Right lobe of liver (tissue), 6 donors: Measurements from ENCODE around the gene DEPDC5. TPM values are rescaled to one million over a fixed set of nuclear protein-coding genes. Genes with fewer than 3 reads are reported as not detected.

ENCODE experiments used
- ATAC-seq, 4 donors: fragments of 200-7000 bp; cut with Tn5 transposase; one replicate each; pipeline ENCODE4 v1.9.1; 2020; ENCODE audit warnings: mild to moderate bottlenecking in 4 of 4, moderate library complexity in 4 of 4
- DNase-seq, 3 donors: peaks; one replicate each; pipeline ENCODE4 v3.0.0-alpha.2; 2020
- H3K27ac ChIP-seq, 3 donors: fragments of 200-600 bp; one replicate each; pipeline ENCODE4 v1.8.0; 2022
- H3K27me3 ChIP-seq, 2 donors: fragments of 200-600 bp; one replicate each; pipeline ENCODE4 v1.8.0; 2022
- H3K36me3 ChIP-seq, 4 donors: fragments of 200-600 bp; sonication (generic) in 1 of 4; one replicate each; pipeline versions ENCODE4 v1.5.1 to v1.8.0; 2017 to 2022; ENCODE audit warnings: control low read depth in 1 of 4
- H3K4me1 ChIP-seq, 4 donors: fragments of 200-600 bp; sonication (generic) in 1 of 4; one replicate each; pipeline versions ENCODE4 v1.5.1 to v1.8.0; 2017 to 2022; ENCODE audit warnings: control low read depth in 1 of 4
- H3K4me3 ChIP-seq, 3 donors: fragments of 200-600 bp; one replicate each; pipeline ENCODE4 v1.8.0; 2022
- H3K9me3 ChIP-seq, 4 donors: fragments of 200-600 bp; sonication (generic) in 1 of 4; one replicate each; pipeline versions ENCODE4 v1.5.1 to v1.8.0; 2017 to 2022; ENCODE audit warnings: control low read depth in 1 of 4
- POLR2A ChIP-seq: fragments of 450-650 bp; IDR thresholded peaks from one replicate; pipeline ENCODE4 v1.6.1; 2017; ENCODE audit warnings: antibody characterized with exemption, mild to moderate bottlenecking
- WGBS: methylation state at CpG from one replicate; pipeline ENCODE4 v1.1.6; 2018; ENCODE audit warnings: low coverage, low lambda C conversion rate; ENCODE audit not compliant: insufficient coverage; ENCODE audit errors: missing lambda C conversion rate; 5-methylcytosine and 5-hydroxymethylcytosine counted together
- intact Hi-C, 2 donors: fragments of 100-400 bp; cut with DNase I; formaldehyde crosslinking; loops; one replicate each; pipeline versions ENCODE4 v1.11.2 to v1.14.1; 2022
- total RNA-seq, 6 experiments: library from RNA; depleted of rRNA in 2 of 6; stranded (reverse); fragments of >200 nt in 2 of 6; fragmentation: NEBNext Ultra II Directional in 3 of 6; extraction: Animal tissue kit (Norgen Biotek cat#: 25700) in 3 of 6; gene quantifications; one replicate each; pipeline versions ENCODE4 v1.1.0 to v1.2.4, GENCODE V29; 2016 to 2023
- TF ChIP-seq, protein P1 (sequence below), 4 donors: fragments of 200-600 bp in 3 of 4; fragments of 450-650 bp in 1 of 4; IDR thresholded peaks; one replicate each; pipeline versions ENCODE4 v1.5.1 to v1.8.0; 2016 to 2022; ENCODE audit warnings: antibody characterized with exemption in 4 of 4, mild to moderate bottlenecking in 2 of 4
- donor health status: DM: no; HTN: yes; CAD: no.
- donor health status: DM: no; HTN: no; CAD: no.
- donor health status: DM: no; HTN: no; CAD: no.
- donor health status: DM: no; HTN: yes; CAD: no.
- donor health status: DM: no; HTN: yes; CAD: no.

The DEPDC5 gene
- total RNA-seq, 6 experiments from 2014 or later = 9.1 to 22.9 (median 14.6) TPM

DNA sequence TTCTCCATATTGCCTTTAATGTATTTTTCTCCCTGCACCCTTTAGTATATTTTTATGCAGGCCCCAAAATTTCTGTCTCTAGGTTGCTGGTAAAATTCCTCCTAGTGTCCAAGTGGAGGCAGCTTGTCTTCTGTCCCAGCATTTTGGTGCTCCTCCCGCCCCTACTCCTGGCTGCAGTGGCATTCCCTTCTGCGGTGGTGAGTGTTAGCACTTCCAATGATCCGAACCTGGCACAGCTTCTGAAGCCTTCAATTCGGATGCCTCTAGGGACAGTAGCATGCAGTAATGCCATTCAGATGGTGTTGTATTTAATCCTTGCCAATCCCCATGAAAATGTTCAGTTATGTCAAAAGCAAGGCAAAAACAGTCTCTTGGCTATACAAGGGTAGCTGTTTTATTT lies 196.4 kb downstream of the DEPDC5 start:
- intact Hi-C loops = no loop called here
- peaks cover 0 to 6% (median 1%) of the 10 kb centered on the region in 4 donors for H3K36me3 ChIP-seq
- H3K27me3 ChIP-seq = no peaks in the 10 kb centered on the region
- ATAC-seq = no peak
- H3K9me3 ChIP-seq = no peaks in the 10 kb centered on the region
- H3K4me3 ChIP-seq = no peak overlapping the region
- H3K27ac ChIP-seq = no peak overlapping the region
- DNase-seq = no peak
- H3K4me1 ChIP-seq = peaks cover 0 to 20% (median 5%) of the 10 kb centered on the region in 4 donors
- no peak for TF ChIP-seq POLR2A
- TF ChIP-seq, protein P1, sequence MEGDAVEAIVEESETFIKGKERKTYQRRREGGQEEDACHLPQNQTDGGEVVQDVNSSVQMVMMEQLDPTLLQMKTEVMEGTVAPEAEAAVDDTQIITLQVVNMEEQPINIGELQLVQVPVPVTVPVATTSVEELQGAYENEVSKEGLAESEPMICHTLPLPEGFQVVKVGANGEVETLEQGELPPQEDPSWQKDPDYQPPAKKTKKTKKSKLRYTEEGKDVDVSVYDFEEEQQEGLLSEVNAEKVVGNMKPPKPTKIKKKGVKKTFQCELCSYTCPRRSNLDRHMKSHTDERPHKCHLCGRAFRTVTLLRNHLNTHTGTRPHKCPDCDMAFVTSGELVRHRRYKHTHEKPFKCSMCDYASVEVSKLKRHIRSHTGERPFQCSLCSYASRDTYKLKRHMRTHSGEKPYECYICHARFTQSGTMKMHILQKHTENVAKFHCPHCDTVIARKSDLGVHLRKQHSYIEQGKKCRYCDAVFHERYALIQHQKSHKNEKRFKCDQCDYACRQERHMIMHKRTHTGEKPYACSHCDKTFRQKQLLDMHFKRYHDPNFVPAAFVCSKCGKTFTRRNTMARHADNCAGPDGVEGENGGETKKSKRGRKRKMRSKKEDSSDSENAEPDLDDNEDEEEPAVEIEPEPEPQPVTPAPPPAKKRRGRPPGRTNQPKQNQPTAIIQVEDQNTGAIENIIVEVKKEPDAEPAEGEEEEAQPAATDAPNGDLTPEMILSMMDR (IDR thresholded peaks at IDR 0.05) = no peak
- 65% methylated on average over 4 of the region's 4 CpGs for WGBS

GRCh38 chr22:31951194-31952093 lies 197.6 kb downstream of the DEPDC5 start:
- Histone ChIP-seq H3K4me1 (peaks cover 0 to 20% (median 4%) of the 10 kb centered on the region in 4 donors), H3K27ac (peak overlapping the region in 1 of 3 donors; percentile 40), H3K36me3 (peaks cover 0 to 10% (median 6%) of the 10 kb centered on the region in 4 donors), H3K27me3 (no peaks in the 10 kb centered on the region), H3K9me3 (no peaks in the 10 kb centered on the region), H3K4me3 (no peak overlapping the region)
- no peak for TF ChIP-seq POLR2A
- TF ChIP-seq, protein P1 (IDR thresholded peaks at IDR 0.05) = no peak
- intact Hi-C loops = no loop called here
- ATAC-seq = peak in 2 of 4 donors; percentile 4 to 18
- WGBS = 75% methylated on average over 8 of the region's 8 CpGs
- DNase-seq = no peak

GRCh38 chr22:31952094-31952401 lies 198.2 kb downstream of the DEPDC5 start:
- intact Hi-C loops = no loop called here
- Histone ChIP-seq H3K27ac (peak overlapping the region in 1 of 3 donors; percentile 40), H3K4me3 (no peak overlapping the region), H3K4me1 (peaks cover 0 to 20% (median 1%) of the 10 kb centered on the region in 4 donors), H3K36me3 (peaks cover 0 to 16% (median 11%) of the 10 kb centered on the region in 4 donors), H3K27me3 (no peaks in the 10 kb centered on the region), H3K9me3 (no peaks in the 10 kb centered on the region)
- ATAC-seq (peak in 3 of 4 donors; percentile 23 to 37 (median 33)), DNase-seq (no peak)
- no peak for TF ChIP-seq POLR2A
- TF ChIP-seq, protein P1 (IDR thresholded peaks at IDR 0.05) = no peak
- WGBS = 71% methylated on average over 2 of the region's 2 CpGs

DNA sequence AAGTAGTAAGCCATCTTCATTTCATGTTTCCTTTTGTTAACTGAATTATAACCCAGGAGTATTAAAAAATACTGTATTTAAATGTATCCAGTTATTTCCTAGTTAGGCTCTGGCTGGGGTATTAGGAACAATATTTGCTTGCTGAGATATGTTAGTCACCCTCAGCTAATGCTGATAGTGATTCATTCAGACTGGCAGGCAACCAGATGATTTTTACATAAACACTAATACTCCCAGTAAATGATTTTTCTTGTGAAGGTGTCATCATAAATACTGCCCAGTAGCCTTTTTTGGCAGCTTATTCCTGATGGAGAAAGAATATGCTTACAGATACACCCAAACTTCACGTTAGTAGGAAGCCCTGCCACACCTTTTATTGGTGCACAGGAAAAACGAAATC lies 198.7 kb downstream of the DEPDC5 start:
- ATAC-seq (peak in 2 of 4 donors; percentile 40 to 91), DNase-seq (no peak)
- no peaks in the 10 kb centered on the region for H3K9me3 ChIP-seq
- intact Hi-C loops = no loop called here
- TF ChIP-seq, protein P1 (IDR thresholded peaks at IDR 0.05) = no peak
- TF ChIP-seq POLR2A = no peak
- peak overlapping the region in 1 of 3 donors; percentile 40 for H3K27ac ChIP-seq
- peaks cover 0 to 20% (median 1%) of the 10 kb centered on the region in 4 donors for H3K4me1 ChIP-seq
- H3K27me3 ChIP-seq = no peaks in the 10 kb centered on the region
- peaks cover 0 to 20% (median 11%) of the 10 kb centered on the region in 4 donors for H3K36me3 ChIP-seq
- 33% methylated on average over 2 of the region's 2 CpGs for WGBS
- no peak overlapping the region for H3K4me3 ChIP-seq
